Endothelial cell of umbilical vein (primary cell): Measurements from ENCODE around the gene SMS. TPM values are rescaled to one million over a fixed set of nuclear protein-coding genes. Genes with fewer than 3 reads are reported as not detected.

Experiments
- BruUV-seq: library from RNA; stranded (reverse); fragments of 400-500 nt; replicated peaks from 2 replicates; lab custom pipeline; 2021; lab: Mats Ljungman, UMichigan
- CTCF ChIA-PET: fragments of 300-600, 350-600 bp; sonication (Branson Sonifier 250); formaldehyde crosslinking; loops from one replicate; lab custom pipeline; 2021; ENCODE audit warnings: antibody characterized with exemption, inconsistent platforms; lab: Charles Lee
- POLR2A ChIA-PET: fragments of 300-600, 350-600 bp; sonication (Branson Sonifier 250); formaldehyde crosslinking; loops from one replicate; lab custom pipeline; 2021; ENCODE audit warnings: antibody characterized with exemption, inconsistent platforms; lab: Charles Lee
- DNase-seq: peaks from one replicate; pipeline ENCODE4 v3.0.0-alpha.2; 2011; ENCODE audit warnings: low read depth, low spot score
- FAIRE-seq: peaks from 2 replicates; lab custom pipeline; 2011; peaks lifted over from hg19 to GRCh38; lab: Jason Lieb, UNC
- H2AFZ ChIP-seq: 2 replicates; pipeline ENCODE4 v1.6.0; 2012; ENCODE audit warnings: low read depth, low read length, control low read depth, inconsistent platforms
- H3K27ac ChIP-seq: 2 replicates; pipeline ENCODE4 v1.5.1; 2011; ENCODE audit warnings: low read depth, mild to moderate bottlenecking, control low read depth, low read length, moderate library complexity; ENCODE audit not compliant: insufficient read depth
- H3K27me3 ChIP-seq, 2 experiments: 2 replicates each; pipeline versions ENCODE4 v1.6.0 to v1.6.1; 2011; ENCODE audit warnings: low read length in 2 of 2, mixed read lengths in 1 of 2; ENCODE audit not compliant: control insufficient read depth in 2 of 2, insufficient read depth in 2 of 2
- H3K36me3 ChIP-seq, 2 experiments: 2 replicates in 1 of 2; 3 replicates in 1 of 2; pipeline ENCODE4 v1.5.1; 2011; ENCODE audit warnings: low read length in 2 of 2, mild to moderate bottlenecking in 1 of 2, moderate library complexity in 1 of 2; ENCODE audit not compliant: control insufficient read depth in 2 of 2, insufficient read depth in 2 of 2; ENCODE audit errors: extremely low read depth in 1 of 2
- H3K4me1 ChIP-seq: 3 replicates; pipeline ENCODE4 v1.5.1; 2011; ENCODE audit warnings: mild to moderate bottlenecking, low read length; ENCODE audit not compliant: control insufficient read depth, insufficient read depth; ENCODE audit errors: extremely low read depth
- H3K4me2 ChIP-seq: 2 replicates; pipeline ENCODE4 v1.6.1; 2011; ENCODE audit warnings: low read length, control low read depth, mixed read lengths; ENCODE audit not compliant: insufficient read depth
- H3K4me3 ChIP-seq, 3 experiments: fragments of 200-600 bp in 1 of 3; sonication (generic), shearing (Covaris generic) in 1 of 3; replicated peaks in 1 of 3; 2 replicates each; pipeline ENCODE4 v1.5.1; 2011 to 2016; ENCODE audit warnings: control low read depth in 3 of 3, low read length in 3 of 3, mild to moderate bottlenecking in 2 of 3, inconsistent platforms in 1 of 3, low read depth in 1 of 3, moderate library complexity in 1 of 3; ENCODE audit not compliant: insufficient read depth in 1 of 3
- H3K79me2 ChIP-seq: 2 replicates; pipeline ENCODE4 v1.6.0; 2012; ENCODE audit warnings: low read length, inconsistent platforms; ENCODE audit not compliant: control insufficient read depth, insufficient read depth
- H3K9ac ChIP-seq: replicated peaks from 2 replicates; pipeline ENCODE3; 2011; ENCODE audit warnings: low read length, control low read depth; ENCODE audit not compliant: insufficient read depth; ENCODE audit errors: extremely low read depth
- H3K9me1 ChIP-seq: replicated peaks from 3 replicates; pipeline ENCODE4 v1.6.0; 2011; ENCODE audit warnings: mild to moderate bottlenecking, low read length; ENCODE audit not compliant: control insufficient read depth, insufficient read depth; ENCODE audit errors: extremely low read depth
- H3K9me3 ChIP-seq: replicated peaks from 2 replicates; pipeline ENCODE4 v1.5.1; 2012; ENCODE audit warnings: low read length, inconsistent platforms; ENCODE audit not compliant: control insufficient read depth, insufficient read depth
- H4K20me1 ChIP-seq: replicated peaks from 2 replicates; pipeline ENCODE3; 2011; ENCODE audit warnings: mild to moderate bottlenecking, low read length; ENCODE audit not compliant: control insufficient read depth, insufficient read depth; ENCODE audit errors: extremely low read depth
- JUN ChIP-seq: IDR thresholded peaks from 2 replicates; pipeline ENCODE4 v1.6.1; 2011; ENCODE audit warnings: borderline replicate concordance, low read depth; ENCODE audit not compliant: insufficient read length, insufficient read depth
- MYC ChIP-seq: IDR thresholded peaks from one replicate; pipeline ENCODE4 v1.6.1; 2011; ENCODE audit warnings: mild to moderate bottlenecking, low read depth, low read length
- POLR2AphosphoS5 ChIP-seq: IDR thresholded peaks from 2 replicates; pipeline ENCODE4 v1.6.1; 2012; ENCODE audit warnings: low read depth, mild to moderate bottlenecking, control low read depth, low read length, moderate library complexity; ENCODE audit not compliant: insufficient read depth
- dilution Hi-C: fragments of 300-500 bp; cut with MboI; formaldehyde crosslinking; loops from one replicate; pipeline ENCODE4 v1.15.0; 2019; ENCODE audit warnings: low sequenced_read_pairs; ENCODE audit not compliant: extremely low pct_ligation_motif_present
- intact Hi-C: fragments of 100-400 bp; cut with micrococcal nuclease; formaldehyde crosslinking; loops from one replicate; pipeline ENCODE4 v1.10.0; 2022
- polyA plus RNA-seq, 4 experiments: library from polyadenylated mRNA; depleted of rRNA in 3 of 4; stranded (reverse) in 3 of 4; unstranded in 1 of 4; fragments of >200 nt; gene quantifications; 2 replicates each; pipeline versions ENCODE4 v1.2.1 to v1.2.3, GENCODE V29; 2011 to 2012; ENCODE audit warnings: missing spikeins in 1 of 4
- total RNA-seq: library from RNA; stranded (reverse); gene quantifications from 2 replicates; pipeline ENCODE4 v1.2.3, GENCODE V29; 2021
- TF ChIP-seq, protein P1 (sequence below), 2 donors: IDR thresholded peaks; 1 replicate in 1 of 2; 2 replicates in 1 of 2; pipeline ENCODE4 v1.5.1; 2011; ENCODE audit warnings: low read length in 2 of 2, mild to moderate bottlenecking in 2 of 2, moderate library complexity in 2 of 2, control low read depth in 1 of 2, inconsistent platforms in 1 of 2, low read depth in 1 of 2; ENCODE audit not compliant: insufficient read depth in 1 of 2; ENCODE audit errors: extremely low read depth in 1 of 2

SMS gene
- total and polyA plus RNA-seq, 2 donors (not counting 3 experiments of a cell fraction or from before 2014, with no cell fraction given), result 57.1 to 173 TPM

GRCh38 chrX:21991504-21991903, 51.0 kb downstream of the SMS start:
- FAIRE-seq, result no peak
- CTCF ChIA-PET, result no interaction called here
- DNase-seq, result no peak
- Histone ChIP-seq H3K4me2 (no peak overlapping the region), H3K9me1 (no peaks in the 10 kb centered on the region), H3K4me3 (no peak overlapping the region), H3K9ac (no peak overlapping the region), H3K79me2 (no peaks in the 10 kb centered on the region), H3K27ac (no peak overlapping the region), H4K20me1 (no peaks in the 10 kb centered on the region), H2AFZ (no peak overlapping the region), H3K4me1 (peaks cover 7% of the 10 kb centered on the region), H3K9me3 (no peaks in the 10 kb centered on the region), H3K27me3 (no peaks in the 10 kb centered on the region), H3K36me3 (peaks cover 5 to 8% of the 10 kb centered on the region in 2 experiments)
- dilution Hi-C loops (no loop called here), intact Hi-C loops (no loop called here)
- BruUV-seq, result no TSS peak
- no peak for TF ChIP-seq JUN
- POLR2A ChIA-PET, result no interaction called here

DNA sequence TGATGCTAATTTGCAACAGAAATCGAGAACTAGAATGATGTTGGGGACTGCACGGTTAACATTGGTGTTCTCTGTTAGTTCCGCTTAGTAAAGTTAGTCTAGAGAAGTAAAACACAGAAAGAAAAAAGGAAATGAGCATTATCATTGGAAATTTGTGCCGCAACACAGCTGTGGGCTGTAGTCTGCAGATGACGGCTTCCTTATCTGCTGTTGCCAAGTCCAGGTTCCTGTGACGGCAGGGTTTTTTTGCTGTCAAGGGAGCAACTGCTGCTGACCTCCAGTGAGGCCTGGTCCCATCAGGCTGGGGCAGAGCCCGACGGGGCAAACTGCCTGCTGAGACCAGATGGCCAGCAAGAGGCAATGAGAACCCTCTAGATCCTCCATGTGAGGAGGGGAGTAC, 52.8 kb downstream of the SMS start:
- ChIA-PET POLR2A (no interaction called here), CTCF (no interaction called here)
- intact Hi-C loops, result no loop called here
- Histone ChIP-seq H3K4me1 (peaks cover 7% of the 10 kb centered on the region), H3K36me3 (peaks cover 0 to 5% of the 10 kb centered on the region in 2 experiments), H3K9me1 (no peaks in the 10 kb centered on the region), H3K9ac (no peak overlapping the region), H4K20me1 (no peaks in the 10 kb centered on the region), H3K27me3 (no peaks in the 10 kb centered on the region), H2AFZ (no peak overlapping the region), H3K79me2 (no peaks in the 10 kb centered on the region), H3K27ac (no peak overlapping the region), H3K4me2 (no peak overlapping the region), H3K4me3 (no peak overlapping the region), H3K9me3 (no peaks in the 10 kb centered on the region)
- TF ChIP-seq POLR2AphosphoS5, result no peak
- TF ChIP-seq, protein P1, sequence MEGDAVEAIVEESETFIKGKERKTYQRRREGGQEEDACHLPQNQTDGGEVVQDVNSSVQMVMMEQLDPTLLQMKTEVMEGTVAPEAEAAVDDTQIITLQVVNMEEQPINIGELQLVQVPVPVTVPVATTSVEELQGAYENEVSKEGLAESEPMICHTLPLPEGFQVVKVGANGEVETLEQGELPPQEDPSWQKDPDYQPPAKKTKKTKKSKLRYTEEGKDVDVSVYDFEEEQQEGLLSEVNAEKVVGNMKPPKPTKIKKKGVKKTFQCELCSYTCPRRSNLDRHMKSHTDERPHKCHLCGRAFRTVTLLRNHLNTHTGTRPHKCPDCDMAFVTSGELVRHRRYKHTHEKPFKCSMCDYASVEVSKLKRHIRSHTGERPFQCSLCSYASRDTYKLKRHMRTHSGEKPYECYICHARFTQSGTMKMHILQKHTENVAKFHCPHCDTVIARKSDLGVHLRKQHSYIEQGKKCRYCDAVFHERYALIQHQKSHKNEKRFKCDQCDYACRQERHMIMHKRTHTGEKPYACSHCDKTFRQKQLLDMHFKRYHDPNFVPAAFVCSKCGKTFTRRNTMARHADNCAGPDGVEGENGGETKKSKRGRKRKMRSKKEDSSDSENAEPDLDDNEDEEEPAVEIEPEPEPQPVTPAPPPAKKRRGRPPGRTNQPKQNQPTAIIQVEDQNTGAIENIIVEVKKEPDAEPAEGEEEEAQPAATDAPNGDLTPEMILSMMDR (IDR thresholded peaks at IDR 0.05; ENCODE audit: extremely low read depth in 1 of 2, insufficient read depth in 1 of 2, low read depth in 1 of 2, low read length in 2 of 2), result no peak
- TF ChIP-seq MYC, result no peak
- no TSS peak for BruUV-seq
- dilution Hi-C loops, result no loop called here
- FAIRE-seq (no peak), DNase-seq (no peak)
